Measurements from ENCODE around the gene PRRT4. TPM values are rescaled to one million over a fixed set of nuclear protein-coding genes. Genes with fewer than 3 reads are reported as not detected.

The PRRT4 gene
- total and polyA plus RNA-seq, 9 of the 15 experiments (the other 6 are each of a cell fraction or from before 2014, with no cell fraction given), result not detected

DNA sequence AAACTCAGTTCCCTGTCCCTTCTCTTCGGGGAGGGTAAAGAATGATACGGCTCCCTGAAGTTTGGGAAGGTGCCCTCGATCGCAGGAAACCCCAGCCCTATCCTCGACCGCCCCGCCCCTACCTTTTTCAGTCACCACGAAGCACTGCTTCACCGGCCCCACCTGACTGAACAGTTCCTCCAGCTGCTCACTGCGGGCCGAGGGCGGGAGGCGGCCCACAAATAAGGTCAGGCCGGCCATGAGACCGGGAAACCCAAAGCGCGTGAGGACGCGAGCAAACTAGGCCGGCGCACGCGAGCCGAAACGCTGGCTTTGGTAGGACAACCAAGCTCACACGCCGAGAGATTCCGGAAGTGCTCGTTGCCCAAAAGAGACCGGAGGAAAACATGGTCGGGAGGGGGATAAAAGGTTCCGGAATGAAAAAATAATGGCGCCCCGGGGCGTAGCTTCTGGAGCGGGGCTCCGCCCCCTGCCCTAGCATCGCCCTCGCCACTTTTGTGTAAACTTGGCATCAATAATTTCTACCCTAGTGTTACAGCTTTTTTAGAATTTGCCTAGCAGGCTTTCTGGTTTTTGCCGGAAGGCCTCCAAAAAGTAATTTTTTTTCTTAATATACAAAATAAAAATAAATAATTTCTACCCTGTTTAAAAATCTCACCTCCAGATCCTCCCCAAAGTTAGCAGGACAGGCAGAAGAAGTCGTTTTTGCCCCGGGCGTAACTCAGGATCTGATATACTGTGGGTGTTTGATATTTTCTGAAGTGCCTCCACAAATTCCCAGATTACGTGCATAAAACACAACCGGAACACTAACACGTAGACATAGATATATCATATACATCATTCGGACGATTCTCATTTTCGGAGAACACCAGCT is 17.7 kb downstream of the PRRT4 start, which contains the start of gene RBM28 (continued):
- TF ChIP-seq, protein P1, sequence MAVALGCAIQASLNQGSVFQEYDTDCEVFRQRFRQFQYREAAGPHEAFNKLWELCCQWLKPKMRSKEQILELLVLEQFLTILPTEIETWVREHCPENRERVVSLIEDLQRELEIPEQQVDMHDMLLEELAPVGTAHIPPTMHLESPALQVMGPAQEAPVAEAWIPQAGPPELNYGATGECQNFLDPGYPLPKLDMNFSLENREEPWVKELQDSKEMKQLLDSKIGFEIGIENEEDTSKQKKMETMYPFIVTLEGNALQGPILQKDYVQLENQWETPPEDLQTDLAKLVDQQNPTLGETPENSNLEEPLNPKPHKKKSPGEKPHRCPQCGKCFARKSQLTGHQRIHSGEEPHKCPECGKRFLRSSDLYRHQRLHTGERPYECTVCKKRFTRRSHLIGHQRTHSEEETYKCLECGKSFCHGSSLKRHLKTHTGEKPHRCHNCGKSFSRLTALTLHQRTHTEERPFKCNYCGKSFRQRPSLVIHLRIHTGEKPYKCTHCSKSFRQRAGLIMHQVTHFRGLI (CRISPR knock-in tag; IDR thresholded peaks at IDR 0.05), result no peak
- no peak for TF ChIP-seq POLR2H (tag; IDR thresholded peaks at IDR 0.05; ENCODE audit: low read depth)
- no peak for TF ChIP-seq SAFB2 (IDR thresholded peaks at IDR 0.05; ENCODE audit: borderline replicate concordance, low read depth, low read length, severe bottlenecking)
- no peak for TF ChIP-seq SETDB1 (IDR thresholded peaks at IDR 0.05; ENCODE audit: low read length)
- TF ChIP-seq STAT5B (CRISPR knock-in tag; IDR thresholded peaks at IDR 0.05), result no peak
- no peak for TF ChIP-seq HNRNPUL1 (IDR thresholded peaks at IDR 0.05; ENCODE audit: low read length)
- TF ChIP-seq CBX3 (IDR thresholded peaks at IDR 0.05; ENCODE audit: borderline replicate concordance in 1 of 2, low read length in 2 of 2), result peak in 1 of 2 experiments; percentile 98; a peak in 2 of 3 replicates
- TF ChIP-seq PHB (CRISPR knock-in tag; IDR thresholded peaks at IDR 0.05), result no peak
- TF ChIP-seq, protein P2, sequence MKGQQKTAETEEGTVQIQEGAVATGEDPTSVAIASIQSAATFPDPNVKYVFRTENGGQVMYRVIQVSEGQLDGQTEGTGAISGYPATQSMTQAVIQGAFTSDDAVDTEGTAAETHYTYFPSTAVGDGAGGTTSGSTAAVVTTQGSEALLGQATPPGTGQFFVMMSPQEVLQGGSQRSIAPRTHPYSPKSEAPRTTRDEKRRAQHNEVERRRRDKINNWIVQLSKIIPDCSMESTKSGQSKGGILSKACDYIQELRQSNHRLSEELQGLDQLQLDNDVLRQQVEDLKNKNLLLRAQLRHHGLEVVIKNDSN (CRISPR knock-in tag; IDR thresholded peaks at IDR 0.05), result peak; percentile 59; the same call in 1 of the 2 replicates
- no peak for TF ChIP-seq ESRRB (CRISPR knock-in tag; IDR thresholded peaks at IDR 0.05; ENCODE audit: borderline replicate concordance)
- peak; percentile 54; the same call in 1 of the 2 replicates for TF ChIP-seq GATAD2A (IDR thresholded peaks at IDR 0.05)
- peak; percentile 88 for TF ChIP-seq SMAD1 (IDR thresholded peaks at IDR 0.05; ENCODE audit: low read depth, low read length, partially characterized antibody)
- TF ChIP-seq, protein P3, sequence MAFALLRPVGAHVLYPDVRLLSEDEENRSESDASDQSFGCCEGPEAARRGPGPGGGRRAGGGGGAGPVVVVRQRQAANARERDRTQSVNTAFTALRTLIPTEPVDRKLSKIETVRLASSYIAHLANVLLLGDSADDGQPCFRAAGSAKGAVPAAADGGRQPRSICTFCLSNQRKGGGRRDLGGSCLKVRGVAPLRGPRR (CRISPR knock-in tag; IDR thresholded peaks at IDR 0.05), result no peak
- no peak for TF ChIP-seq SRSF7 (optimal IDR thresholded peaks at IDR 0.05; ENCODE audit: low read depth, low read length)
- TF ChIP-seq ZSCAN32 (CRISPR knock-in tag; IDR thresholded peaks at IDR 0.05), result no peak
- TF ChIP-seq TBL1XR1 (IDR thresholded peaks at IDR 0.05; ENCODE audit: low read length in 2 of 2), result peak; percentile 83 to 84; a peak in 3 of 4 replicates
- no peak for TF ChIP-seq ZNF445 (CRISPR knock-in tag; IDR thresholded peaks at IDR 0.05; ENCODE audit: low read depth)
- no peak for TF ChIP-seq MCM5 (IDR thresholded peaks at IDR 0.05; ENCODE audit: low read depth)
- TF ChIP-seq DPF2 (IDR thresholded peaks at IDR 0.05), result peak; percentile 65
- TF ChIP-seq RNF2 (IDR thresholded peaks at IDR 0.05), result peak; percentile 90
- peak; percentile 98 for TF ChIP-seq GTF2E2 (tag; IDR thresholded peaks at IDR 0.05)
- TF ChIP-seq, protein P4, sequence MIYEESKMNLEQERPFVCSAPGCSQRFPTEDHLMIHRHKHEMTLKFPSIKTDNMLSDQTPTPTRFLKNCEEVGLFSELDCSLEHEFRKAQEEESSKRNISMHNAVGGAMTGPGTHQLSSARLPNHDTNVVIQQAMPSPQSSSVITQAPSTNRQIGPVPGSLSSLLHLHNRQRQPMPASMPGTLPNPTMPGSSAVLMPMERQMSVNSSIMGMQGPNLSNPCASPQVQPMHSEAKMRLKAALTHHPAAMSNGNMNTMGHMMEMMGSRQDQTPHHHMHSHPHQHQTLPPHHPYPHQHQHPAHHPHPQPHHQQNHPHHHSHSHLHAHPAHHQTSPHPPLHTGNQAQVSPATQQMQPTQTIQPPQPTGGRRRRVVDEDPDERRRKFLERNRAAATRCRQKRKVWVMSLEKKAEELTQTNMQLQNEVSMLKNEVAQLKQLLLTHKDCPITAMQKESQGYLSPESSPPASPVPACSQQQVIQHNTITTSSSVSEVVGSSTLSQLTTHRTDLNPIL (CRISPR knock-in tag; IDR thresholded peaks at IDR 0.05), result no peak
- TF ChIP-seq NR2C1 (IDR thresholded peaks at IDR 0.05), result peak; percentile 82
- TF ChIP-seq NR2C1 (tag; IDR thresholded peaks at IDR 0.05), result peak; percentile 89
- peak; percentile 91; the same call in 1 of the 2 replicates for TF ChIP-seq SMAD3 (CRISPR knock-in tag; conservative IDR thresholded peaks at IDR 0.05)
- TF ChIP-seq ZNF668 (CRISPR knock-in tag; IDR thresholded peaks at IDR 0.05), result no peak
- no peak for TF ChIP-seq ZC3H4 (CRISPR knock-in tag; IDR thresholded peaks at IDR 0.05; ENCODE audit: borderline replicate concordance)
- peak; percentile 99 for TF ChIP-seq POLR2A (conservative IDR thresholded peaks at IDR 0.05)

Data from K562 (cell line).